Right ventricle myocardium superior (tissue), 1 donor: ENCODE data around the gene ESD. TPM values are rescaled to one million over a fixed set of nuclear protein-coding genes. Genes with fewer than 3 reads are reported as not detected.
"Not testable (repeated sequence)": the region's sequence is repeated elsewhere in the genome, so short reads cannot be mapped to it uniquely, and the experiment has no call there.

ENCODE experiments used
- ATAC-seq: fragments of 200-7000 bp; cut with Tn5 transposase; one replicate; pipeline ENCODE4 v1.9.1; 2020; ENCODE audit warnings: mild to moderate bottlenecking; ENCODE audit not compliant: poor library complexity
- DNase-seq: peaks from one replicate; pipeline ENCODE4 v3.0.0-alpha.2; 2020
- intact Hi-C: fragments of 100-400 bp; cut with DNase I; formaldehyde crosslinking; loops from one replicate; pipeline ENCODE4 v1.11.2; 2022
- long read RNA-seq: library from polyadenylated mRNA; unstranded; transcript quantifications from one replicate; pipeline ENCODE4 v2.0.0, GENCODE V29; 2021
- total RNA-seq: library from RNA; stranded (reverse); fragmentation: NEBNext Ultra II Directional; extraction: Animal tissue kit (Norgen Biotek cat#: 25700); gene quantifications from one replicate; pipeline ENCODE4 v1.2.1, GENCODE V29; 2021
- donor health status: DM: no; HTN: yes; CAD: no; lungs with severe emphysema.

The ESD gene
- 104 TPM for total RNA-seq
- long read RNA-seq, transcript ESD-202 (10 exons, 1,192 nt) = major isoform, 74 of 94 reads
- long read RNA-seq, partial matches to known transcripts = 13 of 94 reads
- long read RNA-seq, other reads (novel, unspliced or antisense) = 6 of 94 reads

- peak; percentile 97 for DNase-seq
- intact Hi-C loops = no loop called here
- peak; percentile 99 for ATAC-seq
Observed at GRCh38 chr13:46796515-46797474, at the start of gene ESD. ESD (minus strand) TSS chr13:46797161; CDS start chr13:46791413, 5,748 bp downstream.

GRCh38 chr13:46846726-46847125 is 49.8 kb upstream of the ESD start:
- ATAC-seq (no peak), DNase-seq (no peak)
- intact Hi-C loops = no loop called here

- ATAC-seq (no peak), DNase-seq (no peak)
- intact Hi-C loops = no loop called here
Observed at GRCh38 chr13:46845146-46845545, 48.2 kb upstream of the ESD start.

GRCh38 chr13:46844431-46844830 is 47.5 kb upstream of the ESD start:
- intact Hi-C loops = no loop called here
- DNase-seq = no peak
- ATAC-seq = no peak

- ATAC-seq = no peak
- DNase-seq = no peak
- intact Hi-C loops = no loop called here
Observed at GRCh38 chr13:46839399-46839798, 42.4 kb upstream of the ESD start.

- DNase-seq (no peak), ATAC-seq (no peak)
- intact Hi-C loops = loop anchor here (5.0 kb wide), 1 partner anchor 938 kb away; no protein-coding TSS in a partner anchor
Observed at GRCh38 chr13:46834657-46835056, 37.7 kb upstream of the ESD start.

- no peak for DNase-seq
- no peak for ATAC-seq
- intact Hi-C loops = loop anchor here (5.0 kb wide), 1 partner anchor 941 kb away; no protein-coding TSS in a partner anchor
Observed at GRCh38 chr13:46831588-46832194, 34.7 kb upstream of the ESD start.

GRCh38 chr13:46830405-46831005 is 33.5 kb upstream of the ESD start:
- intact Hi-C loops = loop anchor here (5.0 kb wide), 1 partner anchor 942 kb away; no protein-coding TSS in a partner anchor
- DNase-seq = no peak
- ATAC-seq = no peak

GRCh38 chr13:46822551-46822950 is 25.6 kb upstream of the ESD start:
- DNase-seq (no peak), ATAC-seq (no peak)
- intact Hi-C loops = no loop called here

- DNase-seq (no peak), ATAC-seq (no peak)
- intact Hi-C loops = no loop called here
Observed at GRCh38 chr13:46817838-46818476, 21.0 kb upstream of the ESD start.

GRCh38 chr13:46817095-46817494 is 20.1 kb upstream of the ESD start:
- intact Hi-C loops = no loop called here
- no peak for DNase-seq
- ATAC-seq = no peak

- DNase-seq (no peak), ATAC-seq (no peak)
- intact Hi-C loops = no loop called here
Observed at GRCh38 chr13:46816371-46816770, 19.4 kb upstream of the ESD start.

- intact Hi-C loops = no loop called here
- ATAC-seq (no peak), DNase-seq (no peak)
Observed at GRCh38 chr13:46812301-46812797, 15.4 kb upstream of the ESD start.

- ATAC-seq (no peak), DNase-seq (no peak)
- intact Hi-C loops = no loop called here
Observed at GRCh38 chr13:46810440-46810839, 13.5 kb upstream of the ESD start.

- intact Hi-C loops, ATAC-seq, DNase-seq: not testable (repeated sequence)
Observed at GRCh38 chr13:46804921-46805320, 8.0 kb upstream of the ESD start.

- no peak for DNase-seq
- intact Hi-C loops = no loop called here
- ATAC-seq = no peak
Observed at GRCh38 chr13:46804391-46804815, 7.4 kb upstream of the ESD start.

- DNase-seq = no peak
- intact Hi-C loops = no loop called here
- no peak for ATAC-seq
Observed at GRCh38 chr13:46803586-46803985, 6.6 kb upstream of the ESD start.

- no peak for ATAC-seq
- intact Hi-C loops = no loop called here
- DNase-seq = no peak
Observed at GRCh38 chr13:46801858-46802257, 4.9 kb upstream of the ESD start.

- intact Hi-C loops = no loop called here
- no peak for DNase-seq
- ATAC-seq = no peak
Observed at GRCh38 chr13:46799139-46799538, 2.2 kb upstream of the ESD start.
